ENCODE data around the gene OAS2.

Gene OAS2

GRCh38 chr12:113027726-113028125 is 49.4 kb downstream of the OAS2 start:
- TF ChIP-seq Cebpa-rat (IDR thresholded peaks at IDR 0.05) = no peak
- no peaks in the 10 kb centered on the region for H3K9me3 ChIP-seq
- H3K36me3 ChIP-seq = no peaks in the 10 kb centered on the region

GRCh38 chr12:113030875-113031525 is 52.7 kb downstream of the OAS2 start:
- H3K9me3 ChIP-seq = peaks cover 6% of the 10 kb centered on the region; the same call in 1 of the 2 replicates
- H3K4me2 ChIP-seq = peak overlapping the region; percentile 34

More at GRCh38 chr12:113027726-113028125, 49.4 kb downstream of the OAS2 start:
- H3K4me3 ChIP-seq = no peak overlapping the region
- H3K27me3 ChIP-seq = no peaks in the 10 kb centered on the region
- no peak overlapping the region for H3K27ac ChIP-seq
- H3K4me1 ChIP-seq = peaks cover 9% of the 10 kb centered on the region; the same call in 1 of the 2 replicates
- H3K9ac ChIP-seq = no peak overlapping the region
- H3K4me2 ChIP-seq = no peak overlapping the region
- H4K20me1 ChIP-seq = no peaks in the 10 kb centered on the region

GRCh38 chr12:113039911-113040445 is 61.7 kb downstream of the OAS2 start:
- no peak overlapping the region for H3K4me2 ChIP-seq
- TF ChIP-seq Cebpa-rat (IDR thresholded peaks at IDR 0.05) = no peak

More at GRCh38 chr12:113030875-113031525, 52.7 kb downstream of the OAS2 start:
- TF ChIP-seq Cebpa-rat (IDR thresholded peaks at IDR 0.05) = no peak
- Histone ChIP-seq H4K20me1 (no peaks in the 10 kb centered on the region), H3K4me1 (peaks cover 9% of the 10 kb centered on the region; the same call in 1 of the 2 replicates), H3K4me3 (no peak overlapping the region), H3K9ac (no peak overlapping the region), H3K27me3 (no peaks in the 10 kb centered on the region), H3K36me3 (no peaks in the 10 kb centered on the region), H3K27ac (no peak overlapping the region)

GRCh38 chr12:113040722-113041171 is 62.4 kb downstream of the OAS2 start:
- H3K4me2 ChIP-seq = no peak overlapping the region; the same call in 1 of the 2 replicates

More at GRCh38 chr12:113039911-113040445, 61.7 kb downstream of the OAS2 start:
- H3K27me3 ChIP-seq = no peaks in the 10 kb centered on the region
- H3K9me3 ChIP-seq = peaks cover 3% of the 10 kb centered on the region; the same call in 1 of the 2 replicates
- H4K20me1 ChIP-seq = no peaks in the 10 kb centered on the region
- H3K9ac ChIP-seq = no peak overlapping the region
- no peak overlapping the region for H3K27ac ChIP-seq
- H3K4me1 ChIP-seq = peaks cover 5% of the 10 kb centered on the region; the same call in 1 of the 2 replicates
- no peaks in the 10 kb centered on the region for H3K36me3 ChIP-seq
- no peak overlapping the region for H3K4me3 ChIP-seq

GRCh38 chr12:113041560-113041959 is 63.2 kb downstream of the OAS2 start:
- Histone ChIP-seq H3K27ac (no peak overlapping the region), H3K4me3 (no peak overlapping the region), H3K9ac (no peak overlapping the region), H3K4me1 (peaks cover 5% of the 10 kb centered on the region; the same call in 1 of the 2 replicates), H4K20me1 (no peaks in the 10 kb centered on the region), H3K9me3 (peaks cover 3% of the 10 kb centered on the region; the same call in 1 of the 2 replicates), H3K36me3 (no peaks in the 10 kb centered on the region), H3K27me3 (no peaks in the 10 kb centered on the region), H3K4me2 (no peak overlapping the region)
- TF ChIP-seq Cebpa-rat (IDR thresholded peaks at IDR 0.05) = no peak

More at GRCh38 chr12:113040722-113041171, 62.4 kb downstream of the OAS2 start:
- Histone ChIP-seq H3K36me3 (no peaks in the 10 kb centered on the region), H3K27me3 (no peaks in the 10 kb centered on the region), H3K9ac (no peak overlapping the region), H3K27ac (no peak overlapping the region), H3K9me3 (peaks cover 3% of the 10 kb centered on the region; the same call in 1 of the 2 replicates), H3K4me1 (peaks cover 5% of the 10 kb centered on the region; the same call in 1 of the 2 replicates), H3K4me3 (no peak overlapping the region), H4K20me1 (no peaks in the 10 kb centered on the region)
- no peak for TF ChIP-seq Cebpa-rat (IDR thresholded peaks at IDR 0.05)

GRCh38 chr12:113043240-113043639 is 64.9 kb downstream of the OAS2 start:
- Histone ChIP-seq H3K4me3 (no peak overlapping the region), H4K20me1 (no peaks in the 10 kb centered on the region), H3K4me2 (no peak overlapping the region), H3K9me3 (peaks cover 3% of the 10 kb centered on the region; the same call in 1 of the 2 replicates), H3K27me3 (no peaks in the 10 kb centered on the region), H3K27ac (no peak overlapping the region), H3K36me3 (no peaks in the 10 kb centered on the region), H3K9ac (no peak overlapping the region), H3K4me1 (peaks cover 17% of the 10 kb centered on the region)
- TF ChIP-seq Cebpa-rat (IDR thresholded peaks at IDR 0.05) = no peak

GRCh38 chr12:113044516-113044915 is 66.2 kb downstream of the OAS2 start:
- no peak for TF ChIP-seq Cebpa-rat (IDR thresholded peaks at IDR 0.05)

GRCh38 chr12:113048716-113049127 is 70.4 kb downstream of the OAS2 start:
- Histone ChIP-seq H4K20me1 (no peaks in the 10 kb centered on the region), H3K9me3 (peaks cover 3% of the 10 kb centered on the region; the same call in 1 of the 2 replicates), H3K4me3 (no peak overlapping the region), H3K27me3 (no peaks in the 10 kb centered on the region), H3K36me3 (no peaks in the 10 kb centered on the region), H3K4me2 (peak overlapping the region; percentile 83), H3K27ac (peak overlapping the region; percentile 68), H3K9ac (no peak overlapping the region), H3K4me1 (peaks cover 66% of the 10 kb centered on the region)
- TF ChIP-seq Cebpa-rat (IDR thresholded peaks at IDR 0.05) = no peak

More at GRCh38 chr12:113044516-113044915, 66.2 kb downstream of the OAS2 start:
- H3K27ac ChIP-seq = no peak overlapping the region
- H3K9ac ChIP-seq = no peak overlapping the region
- H3K4me1 ChIP-seq = peaks cover 29% of the 10 kb centered on the region
- H3K36me3 ChIP-seq = no peaks in the 10 kb centered on the region
- H3K4me2 ChIP-seq = no peak overlapping the region
- H3K9me3 ChIP-seq = peaks cover 3% of the 10 kb centered on the region; the same call in 1 of the 2 replicates
- H3K27me3 ChIP-seq = no peaks in the 10 kb centered on the region
- H4K20me1 ChIP-seq = no peaks in the 10 kb centered on the region
- no peak overlapping the region for H3K4me3 ChIP-seq

GRCh38 chr12:113049976-113050742 is 71.8 kb downstream of the OAS2 start:
- H3K4me3 ChIP-seq = no peak overlapping the region
- H3K36me3 ChIP-seq = no peaks in the 10 kb centered on the region
- TF ChIP-seq Cebpa-rat (IDR thresholded peaks at IDR 0.05) = no peak
- H3K27ac ChIP-seq = 0 out of 2 replicates have a peak overlapping the region, but pooled peaks have one; percentile 68
- peaks cover 79% of the 10 kb centered on the region for H3K4me1 ChIP-seq
- peak overlapping the region; percentile 83 for H3K4me2 ChIP-seq
- no peak overlapping the region for H3K9ac ChIP-seq
- H4K20me1 ChIP-seq = no peaks in the 10 kb centered on the region
- H3K27me3 ChIP-seq = no peaks in the 10 kb centered on the region
- no peaks in the 10 kb centered on the region for H3K9me3 ChIP-seq
